ENCODE results near the gene ZXDC.

Gene ZXDC

DNA sequence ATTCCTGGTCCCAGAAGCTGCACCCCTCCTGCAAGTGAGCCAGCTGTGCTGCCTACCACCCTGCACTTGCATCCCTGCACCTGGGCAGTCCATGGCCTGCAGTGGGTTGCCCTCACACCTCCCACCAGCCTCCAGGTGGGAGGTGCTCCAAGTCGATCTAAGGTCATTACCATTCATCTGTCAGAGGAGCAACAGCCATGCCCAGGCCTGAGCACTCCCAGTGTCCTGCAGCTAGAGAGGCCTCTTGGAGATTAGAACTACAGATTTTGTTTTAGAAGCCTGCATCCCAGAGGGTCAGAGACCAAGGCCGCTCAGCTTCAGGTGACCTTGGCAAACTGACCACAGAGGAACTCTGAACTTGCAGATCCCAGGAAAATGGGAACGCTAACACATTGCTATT lies 9.0 kb upstream of the ZXDC start:
- TF ChIP-seq, protein P1, sequence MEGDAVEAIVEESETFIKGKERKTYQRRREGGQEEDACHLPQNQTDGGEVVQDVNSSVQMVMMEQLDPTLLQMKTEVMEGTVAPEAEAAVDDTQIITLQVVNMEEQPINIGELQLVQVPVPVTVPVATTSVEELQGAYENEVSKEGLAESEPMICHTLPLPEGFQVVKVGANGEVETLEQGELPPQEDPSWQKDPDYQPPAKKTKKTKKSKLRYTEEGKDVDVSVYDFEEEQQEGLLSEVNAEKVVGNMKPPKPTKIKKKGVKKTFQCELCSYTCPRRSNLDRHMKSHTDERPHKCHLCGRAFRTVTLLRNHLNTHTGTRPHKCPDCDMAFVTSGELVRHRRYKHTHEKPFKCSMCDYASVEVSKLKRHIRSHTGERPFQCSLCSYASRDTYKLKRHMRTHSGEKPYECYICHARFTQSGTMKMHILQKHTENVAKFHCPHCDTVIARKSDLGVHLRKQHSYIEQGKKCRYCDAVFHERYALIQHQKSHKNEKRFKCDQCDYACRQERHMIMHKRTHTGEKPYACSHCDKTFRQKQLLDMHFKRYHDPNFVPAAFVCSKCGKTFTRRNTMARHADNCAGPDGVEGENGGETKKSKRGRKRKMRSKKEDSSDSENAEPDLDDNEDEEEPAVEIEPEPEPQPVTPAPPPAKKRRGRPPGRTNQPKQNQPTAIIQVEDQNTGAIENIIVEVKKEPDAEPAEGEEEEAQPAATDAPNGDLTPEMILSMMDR (IDR thresholded peaks at IDR 0.05; ENCODE audit: borderline replicate concordance, insufficient read depth, low read depth, low read length), result no peak
- no peak overlapping the region for H3K4me3 ChIP-seq (ENCODE audit: low read depth, low read length)

DNA sequence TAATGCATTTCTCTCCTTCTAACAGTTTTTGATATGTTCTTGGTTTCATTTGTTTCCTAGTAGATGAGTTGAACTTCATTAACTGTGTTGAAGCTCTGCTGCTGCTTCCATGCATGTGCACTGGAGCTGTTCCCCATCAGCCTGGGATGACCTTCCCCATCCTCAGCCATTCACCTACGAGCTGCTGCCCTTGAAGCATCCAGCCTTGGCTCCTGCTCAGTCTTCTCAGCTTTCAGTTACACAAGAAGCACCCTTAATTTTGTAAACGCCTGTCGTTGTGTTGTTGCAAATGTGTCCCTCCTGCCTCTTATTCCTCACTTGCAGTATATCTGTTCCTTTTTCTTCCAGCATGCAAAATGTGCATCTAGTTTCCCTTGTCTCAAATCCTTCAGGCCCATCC lies 8.5 kb upstream of the ZXDC start:
- TF ChIP-seq, protein P1 (IDR thresholded peaks at IDR 0.05; ENCODE audit: borderline replicate concordance, insufficient read depth, low read depth, low read length), result no peak
- no peak overlapping the region for H3K4me3 ChIP-seq (ENCODE audit: low read depth, low read length)

DNA sequence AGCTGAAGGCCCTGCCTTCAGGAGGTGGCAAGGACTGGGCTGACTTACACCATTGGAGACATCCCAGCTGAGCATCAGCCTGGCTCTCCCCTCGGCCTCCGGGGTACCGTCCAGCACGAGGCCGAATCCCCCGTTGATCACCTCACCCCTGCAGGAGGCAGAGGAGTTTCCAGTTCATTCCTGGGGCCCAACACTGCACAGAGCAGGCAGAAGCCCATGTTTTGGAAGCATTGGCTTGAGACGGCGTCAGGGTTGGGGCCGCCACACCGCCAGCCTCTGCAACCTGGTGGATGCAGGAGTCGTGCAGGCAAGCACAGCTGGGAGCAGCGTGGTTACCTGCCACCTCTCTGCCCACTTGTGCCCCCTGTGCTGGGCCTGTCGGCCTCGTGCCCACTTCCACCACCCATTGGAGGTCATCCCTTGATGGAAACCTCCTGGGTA lies 7.7 kb upstream of the ZXDC start:
- H3K4me3 ChIP-seq (ENCODE audit: low read depth, low read length), result no peak overlapping the region
- TF ChIP-seq, protein P1 (IDR thresholded peaks at IDR 0.05; ENCODE audit: borderline replicate concordance, insufficient read depth, low read depth, low read length), result no peak

DNA sequence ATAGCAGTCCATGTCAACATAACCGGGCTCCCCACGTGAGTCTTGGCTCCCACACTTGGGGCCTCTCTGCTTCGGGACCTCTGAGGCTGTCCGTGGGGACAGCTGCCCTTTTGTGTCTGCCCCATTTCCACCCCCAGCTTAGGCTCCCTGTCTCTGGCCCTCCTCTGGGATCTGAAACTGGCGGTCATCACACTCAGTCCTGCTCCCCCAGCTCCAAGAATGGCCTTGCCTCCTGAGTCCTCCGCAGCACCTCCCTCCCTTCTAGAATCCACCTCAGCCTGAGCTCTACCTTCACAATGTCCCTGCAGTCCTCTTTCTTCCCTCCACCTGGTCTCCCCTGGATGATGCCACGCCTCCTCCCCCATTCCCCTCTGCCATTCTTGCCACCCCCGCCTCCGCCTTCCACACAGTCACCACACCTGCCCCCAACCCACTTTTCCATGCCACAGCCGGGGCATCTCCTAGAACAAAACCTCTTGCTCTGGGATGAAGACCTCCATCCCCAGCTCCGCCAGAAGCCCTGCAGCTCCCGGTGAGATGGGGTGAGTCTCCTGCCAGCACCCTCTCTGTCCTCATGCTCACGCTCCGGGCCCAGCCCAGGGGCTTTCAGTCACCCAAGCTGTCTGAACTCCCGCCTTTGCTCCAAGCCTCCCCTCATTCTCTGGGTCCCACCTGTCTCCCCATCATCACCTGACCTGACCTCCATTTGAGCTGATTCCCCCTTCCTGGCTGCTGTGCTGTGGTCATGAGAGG lies 7.0 kb upstream of the ZXDC start:
- TF ChIP-seq, protein P1 (IDR thresholded peaks at IDR 0.05; ENCODE audit: borderline replicate concordance, insufficient read depth, low read depth, low read length), result no peak

DNA sequence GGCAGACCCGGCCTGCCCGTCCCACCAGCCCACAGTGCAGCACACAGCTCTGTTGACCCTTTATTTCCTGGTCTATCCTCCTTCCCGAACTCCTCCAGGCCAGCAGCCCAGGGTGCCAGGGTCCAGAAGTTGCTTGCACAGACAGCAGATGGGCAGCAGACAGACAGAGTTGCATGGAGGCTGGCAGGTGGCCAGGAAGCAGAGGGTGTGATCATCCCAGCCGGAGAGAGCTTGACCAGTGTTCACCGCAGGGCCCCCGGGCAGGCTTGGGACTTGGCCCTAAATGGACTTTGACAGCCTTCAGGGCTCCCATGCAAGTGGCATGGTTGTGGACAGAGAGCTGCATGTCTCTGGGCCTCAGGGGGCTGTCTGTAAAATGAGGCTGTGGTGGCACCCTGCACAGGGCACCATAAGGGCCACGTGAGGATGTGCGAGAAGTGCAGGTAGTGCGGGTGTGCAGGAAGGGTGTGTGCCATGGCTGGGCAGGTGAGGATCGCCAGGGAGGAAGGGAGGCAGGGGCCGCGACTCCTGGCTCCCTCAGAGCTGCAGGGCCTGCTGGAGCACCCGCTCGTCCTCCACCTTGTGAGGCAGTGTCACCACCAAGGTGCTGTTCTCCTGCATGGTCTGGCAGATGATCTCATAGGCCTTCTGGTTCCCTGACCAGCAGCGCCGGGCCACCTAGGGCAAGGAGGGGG lies 6.3 kb upstream of the ZXDC start:
- TF ChIP-seq, protein P1 (IDR thresholded peaks at IDR 0.05; ENCODE audit: borderline replicate concordance, insufficient read depth, low read depth, low read length), result no peak
- no peak overlapping the region for H3K4me3 ChIP-seq (ENCODE audit: low read depth, low read length)

More for the DNA sequence above, 7.0 kb upstream of the ZXDC start:
- H3K4me3 ChIP-seq (ENCODE audit: low read depth, low read length), result no peak overlapping the region

DNA sequence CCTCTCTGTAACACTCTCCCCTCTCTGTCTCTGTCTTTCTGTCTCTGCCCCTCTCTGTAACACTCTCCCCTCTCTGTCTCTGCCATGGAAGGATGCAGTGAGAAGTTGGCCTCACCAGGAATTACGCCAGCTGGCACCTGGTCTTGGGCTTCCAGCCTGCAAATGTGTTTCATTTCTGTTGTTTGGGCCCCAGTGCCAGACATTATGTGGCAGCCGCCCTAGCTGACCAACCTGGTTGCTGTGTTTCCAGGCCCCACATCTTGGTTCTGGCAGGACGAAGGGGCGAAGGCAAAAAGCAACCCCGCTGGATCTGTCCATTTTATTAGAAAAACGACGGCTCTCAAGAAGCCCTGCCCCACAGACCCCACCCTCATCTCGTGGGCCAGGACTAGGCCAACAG lies 5.2 kb upstream of the ZXDC start:
- H3K4me3 ChIP-seq (ENCODE audit: low read depth, low read length), result no peak overlapping the region
- TF ChIP-seq, protein P1 (IDR thresholded peaks at IDR 0.05; ENCODE audit: borderline replicate concordance, insufficient read depth, low read depth, low read length), result no peak

DNA sequence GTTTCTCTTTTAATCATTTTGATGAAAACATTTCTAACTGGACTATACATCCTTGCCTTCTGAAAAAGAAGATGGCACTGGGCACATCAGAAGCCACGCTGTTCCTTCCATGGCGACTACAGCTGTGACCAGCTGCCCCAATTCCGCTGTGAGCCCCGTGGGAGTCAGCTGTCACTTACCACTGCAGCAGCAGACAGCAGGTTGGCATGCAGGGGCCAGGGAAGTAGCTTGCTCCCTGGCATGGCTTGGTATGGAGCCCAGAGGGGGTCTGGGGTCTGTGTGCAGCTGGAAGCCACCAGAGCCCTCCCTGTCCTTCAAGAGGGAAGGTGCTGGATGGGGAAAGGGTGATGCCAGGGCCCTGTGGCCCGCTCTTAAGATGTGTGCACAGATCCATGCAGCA lies 4.5 kb upstream of the ZXDC start:
- TF ChIP-seq, protein P1 (IDR thresholded peaks at IDR 0.05; ENCODE audit: borderline replicate concordance, insufficient read depth, low read depth, low read length), result no peak
- no peak overlapping the region for H3K4me3 ChIP-seq (ENCODE audit: low read depth, low read length)

Measured in GM12875 (cell line).